Heart right ventricle (tissue), 16 donors: ENCODE results near the gene PLPP6. TPM values are rescaled to one million over a fixed set of nuclear protein-coding genes. Genes with fewer than 3 reads are reported as not detected.
A peak's percentile ranks its signal among the peaks of the same experiment; 100 is the strongest.

Experiments used
- ATAC-seq, 8 donors: fragments of 200-7000 bp; cut with Tn5 transposase; one replicate each; pipeline ENCODE4 v1.9.1; 2020; ENCODE audit warnings: mild to moderate bottlenecking in 8 of 8, moderate library complexity in 8 of 8, moderate number of reproducible peaks in 1 of 8
- DNase-seq, 2 donors: peaks; one replicate each; pipeline ENCODE4 v3.0.0-alpha.2; 2020
- H3K27ac ChIP-seq, 10 donors: fragments of 200-600 bp; sonication (generic) in 2 of 10; one replicate each; pipeline versions ENCODE4 v1.5.0 to v1.8.0; 2020 to 2022; ENCODE audit warnings: mild to moderate bottlenecking in 3 of 10
- H3K27me3 ChIP-seq, 7 donors: fragments of 200-600 bp; one replicate each; pipeline ENCODE4 v1.8.0; 2021 to 2022; ENCODE audit warnings: mild to moderate bottlenecking in 2 of 7
- H3K36me3 ChIP-seq, 9 donors: fragments of 200-600 bp; sonication (generic) in 1 of 9; one replicate each; pipeline versions ENCODE4 v1.5.0 to v1.8.0; 2020 to 2022; ENCODE audit warnings: mild to moderate bottlenecking in 2 of 9
- H3K4me1 ChIP-seq, 9 donors: fragments of 200-600 bp; sonication (generic) in 1 of 9; one replicate each; pipeline versions ENCODE4 v1.5.0 to v1.8.0; 2020 to 2022; ENCODE audit warnings: mild to moderate bottlenecking in 4 of 9
- H3K4me3 ChIP-seq, 10 donors: fragments of 200-600 bp; sonication (generic) in 2 of 10; one replicate each; pipeline versions ENCODE4 v1.5.0 to v1.8.0; 2020 to 2022; ENCODE audit warnings: mild to moderate bottlenecking in 7 of 10, moderate library complexity in 2 of 10
- H3K9me3 ChIP-seq, 11 donors: fragments of 200-600 bp in 10 of 11; sonication (generic) in 2 of 11; one replicate each; pipeline versions ENCODE4 v1.5.0 to v1.8.0; 2013 to 2022; ENCODE audit warnings: mild to moderate bottlenecking in 2 of 11, control low read depth in 1 of 11, moderate library complexity in 1 of 11
- CTCF ChIP-seq, 9 donors: fragments of 200-600 bp; sonication (generic) in 2 of 9; IDR thresholded peaks; one replicate each; pipeline versions ENCODE4 v1.5.0 to v1.8.0; 2021 to 2022; ENCODE audit warnings: antibody characterized with exemption in 9 of 9, mild to moderate bottlenecking in 5 of 9, moderate library complexity in 1 of 9
- WGBS, 2 donors: extraction: QIAGEN DNeasy Blood & Tissue Kit; methylation state at CpG; one replicate each; pipeline ENCODE4 v1.1.7; 2013; ENCODE audit warnings: inconsistent platforms in 1 of 2; 5-methylcytosine and 5-hydroxymethylcytosine counted together
- intact Hi-C, 10 donors: fragments of 100-400 bp; cut with DNase I; formaldehyde crosslinking; loops; one replicate each; pipeline versions ENCODE4 v1.11.1 to v1.14.2; 2022
- polyA plus RNA-seq, 2 donors: library from polyadenylated mRNA; stranded (reverse); fragments of 200-250 nt; gene quantifications; one replicate each; pipeline ENCODE4 v1.2.3, GENCODE V29; 2013
- total RNA-seq, 10 donors: library from RNA; stranded (reverse); fragmentation: NEBNext Ultra II Directional in 3 of 10; extraction: Animal tissue kit (Norgen Biotek cat#: 25700) in 3 of 10; gene quantifications; one replicate each; pipeline versions ENCODE4 v1.2.1 to v1.2.4, GENCODE V29; 2021 to 2023
- donor health status: Arrhythmogenic right ventricular cardiomyopathy.
- donor health status: ischemic (EF 13 %, LVEDD 7.1; RV severe dilation, severe dysfunction).
- donor health status: healthy with polysubstance abuse.
- donor health status: DM: no; HTN: yes; CAD: no.
- donor health status: DM: no; HTN: no; CAD: no.
- donor health status: ischemic (EF 25% LVEDD 6.9; RV normal size, moderate dysfunction).
- donor health status: ischemic (EF 25% LVEDD 5.7; RV mildly dilated, moderate dysfunction).
- donor health status: healthy.
- donor health status: DM: yes; HTN: yes; CAD: no.
- donor health status: Ischemic cardiomyopathy.
- donor health status: ischemic (EF 35%, LVEDD 5.7; RV mildly dilated, moderate dysfunction).
- donor health status: nonischemic (EF 11% LVEDD 7.7; RV severe dilation, severe dysfunction).
- donor health status: DM: yes; HTN: yes; CAD: no.
- donor health status: PGD.
- donor health status: ischemic (EF 29% LVEDD 5.4; RV normal size, mild dysfunction).
- donor health status: nonischemic (EF 23%, LVEDD 6.1; RV moderate dilation, normal function).

The PLPP6 gene
- total and polyA plus RNA-seq, 12 donors: 1.9 to 4.1 (median 2.5) TPM

GRCh38 chr9:4661611-4662010, 483 bp upstream of the PLPP6 start:
- Histone ChIP-seq H3K9me3 (no peaks in the 10 kb centered on the region), H3K4me1 (peaks cover 0 to 53% (median 43%) of the 10 kb centered on the region in 9 donors), H3K36me3 (no peaks in the 10 kb centered on the region), H3K27me3 (no peaks in the 10 kb centered on the region), H3K4me3 (peak overlapping the region; percentile 75 to 97 (median 90)), H3K27ac (peak overlapping the region in 7 of 10 donors; percentile 68 to 91 (median 86))
- TF ChIP-seq CTCF (IDR thresholded peaks at IDR 0.05): no peak
- no peak for DNase-seq
- WGBS, 2 donors: 9 to 11% methylated on average over 5 of the region's 5 CpGs
- intact Hi-C loops: loop anchor here in 5 of 10 donors (1.0 to 10.0 kb wide), 4 partner anchors 18 to 323 kb away; partner anchors contain the start of genes AK3 (in 3 of the 5), CDC37L1 (in 1 of the 5) and JAK2 (in 1 of the 5)
- ATAC-seq: no peak

GRCh38 chr9:4662989-4663792, 1.1 kb downstream of the PLPP6 start:
- no peak for ATAC-seq
- intact Hi-C loops: loop anchor here in 5 of 10 donors (1.0 to 10.0 kb wide), 4 partner anchors 16 to 322 kb away; partner anchors contain the start of genes AK3 (in 3 of the 5), CDC37L1 (in 1 of the 5) and JAK2 (in 1 of the 5)
- WGBS, 2 donors: 63 to 67% methylated on average over 13 of the region's 13 CpGs
- peak overlapping the region; percentile 75 to 97 (median 90) for H3K4me3 ChIP-seq
- peaks cover 0 to 56% (median 43%) of the 10 kb centered on the region in 9 donors for H3K4me1 ChIP-seq
- H3K27me3 ChIP-seq: no peaks in the 10 kb centered on the region
- TF ChIP-seq CTCF (IDR thresholded peaks at IDR 0.05): no peak
- no peaks in the 10 kb centered on the region for H3K9me3 ChIP-seq
- H3K36me3 ChIP-seq: no peaks in the 10 kb centered on the region
- peak overlapping the region in 9 of 10 donors; percentile 68 to 91 (median 85) for H3K27ac ChIP-seq
- no peak for DNase-seq

- no peak overlapping the region for H3K4me3 ChIP-seq
- ATAC-seq (no peak), DNase-seq (no peak)
- peaks cover 0 to 56% (median 43%) of the 10 kb centered on the region in 9 donors for H3K4me1 ChIP-seq
- intact Hi-C loops: loop anchor here in 4 of 10 donors (5.0 to 10.0 kb wide), 2 partner anchors 78 to 321 kb away; partner anchors contain the start of genes AK3 (in 3 of the 4) and JAK2 (in 1 of the 4)
- no peak for TF ChIP-seq CTCF (IDR thresholded peaks at IDR 0.05)
- 90 to 97% methylated on average over 3 of the region's 3 CpGs for WGBS, 2 donors
- H3K36me3 ChIP-seq: no peaks in the 10 kb centered on the region
- peak overlapping the region in 2 of 10 donors; percentile 26 for H3K27ac ChIP-seq
- no peaks in the 10 kb centered on the region for H3K27me3 ChIP-seq
- H3K9me3 ChIP-seq: no peaks in the 10 kb centered on the region
Measured at GRCh38 chr9:4663956-4664355, 1.9 kb downstream of the PLPP6 start.

- Histone ChIP-seq H3K4me1 (peaks cover 0 to 56% (median 43%) of the 10 kb centered on the region in 9 donors), H3K27ac (peak overlapping the region in 5 of 10 donors; percentile 17 to 67 (median 35)), H3K4me3 (peak overlapping the region in 6 of 10 donors; percentile 52 to 58 (median 56)), H3K9me3 (no peaks in the 10 kb centered on the region), H3K36me3 (no peaks in the 10 kb centered on the region), H3K27me3 (no peaks in the 10 kb centered on the region)
- intact Hi-C loops: loop anchor here in 1 of 10 donors (10.0 kb wide), 1 partner anchor 319 kb away; the partner anchor contains the start of gene JAK2
- no peak for DNase-seq
- WGBS, 2 donors: 57 to 61% methylated on average over 2 of the region's 2 CpGs
- ATAC-seq: peak in 5 of 8 donors; percentile 10 to 58 (median 33)
- TF ChIP-seq CTCF (IDR thresholded peaks at IDR 0.05): no peak
Measured at GRCh38 chr9:4665357-4665756, 3.3 kb downstream of the PLPP6 start.
